Keratinocyte (primary cell): ENCODE results near the gene COL8A2. TPM values are rescaled to one million over a fixed set of nuclear protein-coding genes. Genes with fewer than 3 reads are reported as not detected.

Experiments used
- DNase-seq: peaks from one replicate; pipeline ENCODE4 v3.0.0-alpha.2; 2011; ENCODE audit warnings: low read depth, missing footprints, low spot score
- FAIRE-seq: peaks from 2 replicates; lab custom pipeline; 2011; peaks lifted over from hg19 to GRCh38; lab: Jason Lieb, UNC
- H2AFZ ChIP-seq: 2 replicates; pipeline ENCODE4 v1.6.0; 2012; ENCODE audit warnings: low read length, control low read depth, inconsistent platforms; ENCODE audit not compliant: control insufficient read depth
- H3K27ac ChIP-seq: 2 replicates; pipeline ENCODE4 v1.5.1; 2011; ENCODE audit warnings: low read length; ENCODE audit not compliant: control insufficient read depth, insufficient read depth
- H3K27me3 ChIP-seq: 3 replicates; pipeline ENCODE4 v1.6.0; 2011; ENCODE audit warnings: low read length; ENCODE audit not compliant: control insufficient read depth, insufficient read depth; ENCODE audit errors: extremely low read depth
- H3K36me3 ChIP-seq, 2 experiments: 2 replicates in 1 of 2; 3 replicates in 1 of 2; pipeline ENCODE4 v1.5.1; 2011; ENCODE audit warnings: low read length in 2 of 2, mild to moderate bottlenecking in 1 of 2; ENCODE audit not compliant: control insufficient read depth in 2 of 2, insufficient read depth in 2 of 2; ENCODE audit errors: extremely low read depth in 1 of 2
- H3K4me1 ChIP-seq: 3 replicates; pipeline ENCODE4 v1.5.1; 2011; ENCODE audit warnings: low read length; ENCODE audit not compliant: control insufficient read depth, insufficient read depth; ENCODE audit errors: extremely low read depth
- H3K4me2 ChIP-seq: 3 replicates; pipeline ENCODE4 v1.6.0; 2011; ENCODE audit warnings: low read depth, low read length; ENCODE audit not compliant: control insufficient read depth, insufficient read depth; ENCODE audit errors: extremely low read depth
- H3K4me3 ChIP-seq, 3 experiments: fragments of 200-600 bp in 1 of 3; sonication (generic) in 1 of 3; 2 replicates in 2 of 3; 3 replicates in 1 of 3; pipeline ENCODE4 v1.5.1; 2011 to 2016; ENCODE audit warnings: low read length in 3 of 3, mild to moderate bottlenecking in 3 of 3, control low read depth in 2 of 3, inconsistent platforms in 1 of 3, low read depth in 1 of 3, mixed read lengths in 1 of 3, mixed run types in 1 of 3, moderate library complexity in 1 of 3; ENCODE audit not compliant: control insufficient read depth in 2 of 3, insufficient read depth in 2 of 3; ENCODE audit errors: extremely low read depth in 1 of 3
- H3K79me2 ChIP-seq: 2 replicates; pipeline ENCODE4 v1.6.0; 2012; ENCODE audit warnings: low read length; ENCODE audit not compliant: control insufficient read depth, insufficient read depth
- H3K9ac ChIP-seq: 3 replicates; pipeline ENCODE4 v1.6.0; 2011; ENCODE audit warnings: low read length; ENCODE audit not compliant: control insufficient read depth, insufficient read depth; ENCODE audit errors: extremely low read depth
- H3K9me1 ChIP-seq: 3 replicates; pipeline ENCODE4 v1.6.0; 2011; ENCODE audit warnings: low read length; ENCODE audit not compliant: control insufficient read depth, insufficient read depth; ENCODE audit errors: extremely low read depth
- H3K9me3 ChIP-seq: 2 replicates; pipeline ENCODE4 v1.5.1; 2012; ENCODE audit warnings: low read depth, low read length; ENCODE audit not compliant: control insufficient read depth
- H4K20me1 ChIP-seq: 3 replicates; pipeline ENCODE4 v1.6.0; 2011; ENCODE audit warnings: low read length; ENCODE audit not compliant: control insufficient read depth, insufficient read depth; ENCODE audit errors: extremely low read depth
- CTCF ChIP-seq, 3 experiments: IDR thresholded peaks in 1 of 3; conservative IDR thresholded peaks in 1 of 3; optimal IDR thresholded peaks in 1 of 3; 2 replicates in 2 of 3; 3 replicates in 1 of 3; pipeline versions ENCODE3 to v1.5.1; 2011; ENCODE audit warnings: low read length in 3 of 3, mild to moderate bottlenecking in 3 of 3, moderate library complexity in 2 of 3, control low read depth in 1 of 3, inconsistent platforms in 1 of 3; ENCODE audit not compliant: insufficient read depth in 2 of 3; ENCODE audit errors: extremely low read depth in 1 of 3
- EZH2 ChIP-seq: IDR thresholded peaks from one replicate; pipeline ENCODE4 v1.6.1; 2012; ENCODE audit warnings: inconsistent platforms, mild to moderate bottlenecking, low read length, moderate library complexity
- dilution Hi-C: fragments of 300-500 bp; cut with MboI; formaldehyde crosslinking; loops from one replicate; pipeline ENCODE4 v1.7.0; 2020; ENCODE audit warnings: low sequenced_read_pairs; ENCODE audit not compliant: extremely low pct_ligation_motif_present
- polyA plus RNA-seq, 5 experiments: library from polyadenylated mRNA; depleted of rRNA in 3 of 5; stranded (reverse) in 3 of 5; stranded (forward) in 1 of 5; unstranded in 1 of 5; fragments of >200 nt; gene quantifications; 1 replicate in 1 of 5; 2 replicates in 3 of 5; 3 replicates in 1 of 5; pipeline versions ENCODE4 v1.2.1 to v1.2.3, GENCODE V29; 2011 to 2012; ENCODE audit warnings: missing spikeins in 2 of 5, low read depth in 1 of 5, low replicate concordance in 1 of 5

The COL8A2 gene
- polyA plus RNA-seq, 1 donor (not counting 4 experiments of a cell fraction or from before 2014, with no cell fraction given) = 0.09 TPM

- Histone ChIP-seq H3K9me3 (no peaks in the 10 kb centered on the region), H2AFZ (no peak overlapping the region), H3K27ac (no peak overlapping the region), H3K79me2 (peaks cover 25% of the 10 kb centered on the region), H3K4me2 (no peak overlapping the region), H3K36me3 (peaks cover 32 to 46% of the 10 kb centered on the region in 2 experiments), H3K9ac (no peak overlapping the region), H4K20me1 (no peaks in the 10 kb centered on the region), H3K9me1 (peaks cover 2% of the 10 kb centered on the region), H3K27me3 (no peaks in the 10 kb centered on the region), H3K4me3 (no peak overlapping the region), H3K4me1 (peaks cover 5% of the 10 kb centered on the region)
- dilution Hi-C loops = no loop called here
- FAIRE-seq (no peak), DNase-seq (no peak)
- no peak for TF ChIP-seq CTCF (optimal IDR thresholded peaks at IDR 0.05 in 1 of 3, IDR thresholded peaks at IDR 0.05 in 1 of 3, conservative IDR thresholded peaks at IDR 0.05 in 1 of 3; ENCODE audit: extremely low read depth in 1 of 3, insufficient read depth in 2 of 3, low read length in 3 of 3)
- TF ChIP-seq EZH2 = no peak
These were observed 30.4 kb downstream of the COL8A2 start for GRCh38 chr1:36094621-36095061.

- TF ChIP-seq EZH2 (no peak), CTCF (optimal IDR thresholded peaks at IDR 0.05 in 1 of 3, IDR thresholded peaks at IDR 0.05 in 1 of 3, conservative IDR thresholded peaks at IDR 0.05 in 1 of 3; ENCODE audit: extremely low read depth in 1 of 3, insufficient read depth in 2 of 3, low read length in 3 of 3) (no peak)
- dilution Hi-C loops = no loop called here
- Histone ChIP-seq H3K4me1 (peaks cover 5% of the 10 kb centered on the region), H3K27me3 (no peaks in the 10 kb centered on the region), H3K9me3 (no peaks in the 10 kb centered on the region), H3K79me2 (peaks cover 32% of the 10 kb centered on the region), H2AFZ (no peak overlapping the region), H3K9me1 (peaks cover 2% of the 10 kb centered on the region), H3K4me2 (no peak overlapping the region), H3K36me3 (peaks cover 32 to 50% of the 10 kb centered on the region in 2 experiments), H3K27ac (no peak overlapping the region), H4K20me1 (no peaks in the 10 kb centered on the region), H3K9ac (no peak overlapping the region), H3K4me3 (no peak overlapping the region)
- FAIRE-seq (no peak), DNase-seq (no peak)
These were observed 31.1 kb downstream of the COL8A2 start for GRCh38 chr1:36093929-36094328.
